ENCODE results near the gene PSD. TPM values are rescaled to one million over a fixed set of nuclear protein-coding genes. Genes with fewer than 3 reads are reported as not detected.

Gene PSD
- total RNA-seq, 3 donors from 2014 or later: 2.3 to 4.6 (median 3.7) TPM

GRCh38 chr10:102382871-102383270 lies 35.7 kb downstream of the PSD start:
- Mint-ChIP-seq H3K4me1 (ENCODE audit: low read depth) (peaks cover 2% of the 10 kb centered on the region), H3K36me3 (ENCODE audit: insufficient read depth) (peaks cover 21% of the 10 kb centered on the region), H3K9me3 (no peaks in the 10 kb centered on the region), H3K27me3 (ENCODE audit: low read depth) (no peaks in the 10 kb centered on the region), H3K4me3 (no peak overlapping the region)
- DNase-seq (no peak), ATAC-seq (no peak)

DNA sequence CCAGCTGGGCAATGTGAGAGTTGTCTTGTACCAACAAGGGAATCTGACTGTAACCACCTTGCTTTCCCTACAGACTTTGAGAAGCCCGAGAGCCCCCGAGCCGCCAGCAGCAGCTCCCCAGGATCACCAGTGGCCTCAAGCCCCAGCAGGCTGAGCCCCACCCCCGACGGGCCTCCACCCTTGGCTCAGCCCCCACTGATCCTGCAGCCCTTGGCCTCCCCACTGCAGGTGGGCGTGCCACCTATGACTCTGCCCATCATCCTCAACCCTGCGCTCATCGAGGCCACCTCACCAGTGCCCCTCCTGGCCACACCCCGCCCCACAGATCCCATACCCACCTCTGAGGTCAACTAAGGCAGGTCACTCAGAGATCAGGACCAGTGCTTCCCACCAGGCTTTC lies 36.6 kb downstream of the PSD start:
- no peaks in the 10 kb centered on the region for H3K9me3 Mint-ChIP-seq
- H3K4me1 Mint-ChIP-seq (ENCODE audit: low read depth): peaks cover 2% of the 10 kb centered on the region
- no peak for ATAC-seq
- no peak overlapping the region for H3K4me3 Mint-ChIP-seq
- H3K36me3 Mint-ChIP-seq (ENCODE audit: insufficient read depth): peaks cover 21% of the 10 kb centered on the region
- no peaks in the 10 kb centered on the region for H3K27me3 Mint-ChIP-seq (ENCODE audit: low read depth)
- no peak for DNase-seq

GRCh38 chr10:102379383-102379782 lies 39.2 kb downstream of the PSD start:
- peaks cover 2% of the 10 kb centered on the region for H3K4me1 Mint-ChIP-seq (ENCODE audit: low read depth)
- H3K36me3 Mint-ChIP-seq (ENCODE audit: insufficient read depth): peaks cover 32% of the 10 kb centered on the region
- no peaks in the 10 kb centered on the region for H3K27me3 Mint-ChIP-seq (ENCODE audit: low read depth)
- no peak overlapping the region for H3K4me3 Mint-ChIP-seq
- H3K9me3 Mint-ChIP-seq: no peaks in the 10 kb centered on the region
- no peak for DNase-seq
- ATAC-seq: no peak

GRCh38 chr10:102376901-102377300 lies 41.7 kb downstream of the PSD start:
- DNase-seq: no peak
- H3K4me1 Mint-ChIP-seq (ENCODE audit: low read depth): no peaks in the 10 kb centered on the region
- ATAC-seq: no peak
- H3K9me3 Mint-ChIP-seq: no peaks in the 10 kb centered on the region
- H3K27me3 Mint-ChIP-seq (ENCODE audit: low read depth): no peaks in the 10 kb centered on the region
- peaks cover 42% of the 10 kb centered on the region for H3K36me3 Mint-ChIP-seq (ENCODE audit: insufficient read depth)
- no peak overlapping the region for H3K4me3 Mint-ChIP-seq

GRCh38 chr10:102375867-102376266 lies 42.7 kb downstream of the PSD start:
- DNase-seq (no peak), ATAC-seq (no peak)
- no peak overlapping the region for H3K4me3 Mint-ChIP-seq
- H3K27me3 Mint-ChIP-seq (ENCODE audit: low read depth): no peaks in the 10 kb centered on the region
- H3K4me1 Mint-ChIP-seq (ENCODE audit: low read depth): no peaks in the 10 kb centered on the region
- H3K9me3 Mint-ChIP-seq: no peaks in the 10 kb centered on the region
- peaks cover 39% of the 10 kb centered on the region for H3K36me3 Mint-ChIP-seq (ENCODE audit: insufficient read depth)

- Mint-ChIP-seq H3K27me3 (ENCODE audit: low read depth) (no peaks in the 10 kb centered on the region), H3K4me3 (no peak overlapping the region), H3K4me1 (ENCODE audit: low read depth) (no peaks in the 10 kb centered on the region), H3K9me3 (no peaks in the 10 kb centered on the region), H3K36me3 (ENCODE audit: insufficient read depth) (peaks cover 42% of the 10 kb centered on the region)
- DNase-seq: no peak
- no peak for ATAC-seq
Measured at GRCh38 chr10:102375250-102375649, 43.3 kb downstream of the PSD start.

GRCh38 chr10:102371295-102371694 lies 47.3 kb downstream of the PSD start:
- no peaks in the 10 kb centered on the region for H3K27me3 Mint-ChIP-seq (ENCODE audit: low read depth)
- no peaks in the 10 kb centered on the region for H3K4me1 Mint-ChIP-seq (ENCODE audit: low read depth)
- no peak for ATAC-seq
- H3K36me3 Mint-ChIP-seq (ENCODE audit: insufficient read depth): peaks cover 60% of the 10 kb centered on the region
- DNase-seq: no peak
- H3K9me3 Mint-ChIP-seq: no peaks in the 10 kb centered on the region
- no peak overlapping the region for H3K4me3 Mint-ChIP-seq

- no peak overlapping the region for H3K4me3 Mint-ChIP-seq
- DNase-seq (no peak), ATAC-seq (no peak)
- H3K4me1 Mint-ChIP-seq (ENCODE audit: low read depth): no peaks in the 10 kb centered on the region
- H3K9me3 Mint-ChIP-seq: no peaks in the 10 kb centered on the region
- no peaks in the 10 kb centered on the region for H3K27me3 Mint-ChIP-seq (ENCODE audit: low read depth)
- H3K36me3 Mint-ChIP-seq (ENCODE audit: insufficient read depth): peaks cover 72% of the 10 kb centered on the region
Measured at GRCh38 chr10:102368077-102368476, 50.5 kb downstream of the PSD start.

- peaks cover 73% of the 10 kb centered on the region for H3K36me3 Mint-ChIP-seq (ENCODE audit: insufficient read depth)
- H3K27me3 Mint-ChIP-seq (ENCODE audit: low read depth): no peaks in the 10 kb centered on the region
- ATAC-seq: no peak
- no peaks in the 10 kb centered on the region for H3K4me1 Mint-ChIP-seq (ENCODE audit: low read depth)
- no peak overlapping the region for H3K4me3 Mint-ChIP-seq
- DNase-seq: no peak
- no peaks in the 10 kb centered on the region for H3K9me3 Mint-ChIP-seq
Measured at GRCh38 chr10:102367441-102367840, 51.1 kb downstream of the PSD start.

- Mint-ChIP-seq H3K36me3 (ENCODE audit: insufficient read depth) (peaks cover 63% of the 10 kb centered on the region), H3K4me1 (ENCODE audit: low read depth) (no peaks in the 10 kb centered on the region), H3K9me3 (no peaks in the 10 kb centered on the region), H3K27me3 (ENCODE audit: low read depth) (no peaks in the 10 kb centered on the region), H3K4me3 (peak overlapping the region; percentile 21)
- DNase-seq: no peak
- peak; percentile 51 to 52 for ATAC-seq
Measured at GRCh38 chr10:102358712-102359382, 59.7 kb downstream of the PSD start.

GRCh38 chr10:102354451-102354850 lies 64.1 kb downstream of the PSD start:
- Mint-ChIP-seq H3K36me3 (ENCODE audit: insufficient read depth) (peaks cover 45% of the 10 kb centered on the region), H3K4me3 (no peak overlapping the region), H3K9me3 (no peaks in the 10 kb centered on the region), H3K4me1 (ENCODE audit: low read depth) (no peaks in the 10 kb centered on the region), H3K27me3 (ENCODE audit: low read depth) (no peaks in the 10 kb centered on the region)
- DNase-seq (no peak), ATAC-seq (no peak)

Other genes with a start within 250 kb of the PSD start
- not detected for gene ELOVL3, start 192.5 kb downstream of the PSD start, total RNA-seq
- gene PITX3, start 177.3 kb downstream of the PSD start, total RNA-seq: under 1 TPM in 2 of 3 donors, not detected in 1; 0.25 to 0.46 TPM
- gene GBF1, start 173.3 kb downstream of the PSD start, total RNA-seq: 10 to 100 TPM; 42.9 to 46.5 (median 43.3) TPM
- 100 to 1,000 TPM; 300 to 365 (median 302) TPM for gene NFKB2, start 23.1 kb downstream of the PSD start, total RNA-seq
- 10 to 100 TPM; 16.5 to 17.7 (median 16.6) TPM for gene FBXL15, start 2.1 kb upstream of the PSD start, total RNA-seq
- gene CUEDC2, start 13.8 kb upstream of the PSD start, total RNA-seq: 10 to 100 TPM; 44.3 to 50.6 (median 45.3) TPM
- under 1 TPM; 0.27 to 0.96 (median 0.45) TPM for gene C10orf95, start 32.8 kb upstream of the PSD start, total RNA-seq
- gene ACTR1A, start 83.9 kb upstream of the PSD start, total RNA-seq: 10 to 100 TPM; 65.2 to 69.8 (median 67.1) TPM
- 1 to 10 TPM; 8.7 to 8.8 (median 8.8) TPM for gene SUFU, start 85.2 kb upstream of the PSD start, total RNA-seq
- 10 to 100 TPM; 53.9 to 67.6 (median 59.9) TPM for gene TRIM8, start 225.7 kb upstream of the PSD start, total RNA-seq

All from activated T-cell treated with anti-CD3 and anti-CD28 coated beads, Interleukin-2, amount 50 U/mL, for 4 hours (primary cell).